Body of pancreas (tissue), 4 donors: ENCODE results near the gene CHORDC1.

Experiments
- CTCF ChIP-seq, 7 experiments: fragments of 450-650 bp in 4 of 7; fragments of 200-600 bp in 3 of 7; sonication (generic) in 3 of 7; IDR thresholded peaks; one replicate each; pipeline ENCODE4 v1.5.1; 2016 to 2019; ENCODE audit warnings: antibody characterized with exemption in 7 of 7
- POLR2A ChIP-seq, 3 donors: fragments of 450-650 bp; IDR thresholded peaks; one replicate each; pipeline ENCODE4 v1.6.1; 2016; ENCODE audit warnings: antibody characterized with exemption in 3 of 3, mild to moderate bottlenecking in 2 of 3

- no peak for TF ChIP-seq CTCF (IDR thresholded peaks at IDR 0.05)
- no peak for TF ChIP-seq POLR2A (IDR thresholded peaks at IDR 0.05)
Measured at GRCh38 chr11:90234977-90235376, 12.1 kb upstream of the CHORDC1 start.
